ENCODE measurements around the gene USP21.

Gene USP21

DNA sequence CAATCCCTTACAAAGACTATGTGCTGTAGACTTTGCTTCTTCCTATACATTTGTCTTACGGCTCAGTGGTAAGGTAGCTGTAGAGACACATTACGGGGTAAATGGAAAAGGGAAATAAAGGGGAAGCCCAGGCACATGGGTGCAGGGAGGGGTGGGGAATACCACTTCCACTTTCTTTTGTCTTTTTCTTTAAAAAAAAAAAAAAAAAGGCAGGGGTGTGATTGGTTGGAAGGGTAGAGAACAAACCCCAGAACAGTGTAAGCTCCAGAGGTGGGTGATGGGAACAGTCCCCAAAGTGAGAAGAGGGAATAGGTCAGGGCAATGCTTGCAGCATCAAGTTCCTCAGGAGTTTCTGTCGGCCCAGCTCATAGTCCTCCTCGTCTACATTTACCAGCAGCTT, 37.5 kb upstream of the USP21 start:
- Histone ChIP-seq H3K36me3 (ENCODE audit: control insufficient read depth, low read depth, low read length) (peaks cover 48% of the 10 kb centered on the region), H3K9me3 (ENCODE audit: control insufficient read depth, low read depth, low read length) (no peaks in the 10 kb centered on the region), H3K27ac (ENCODE audit: low read length) (no peak overlapping the region), H3K9ac (ENCODE audit: low read length) (no peak overlapping the region), H3K4me1 (ENCODE audit: control insufficient read depth, low read depth, low read length) (peaks cover 11% of the 10 kb centered on the region), H3K4me3 (ENCODE audit: low read length) (no peak overlapping the region), H3K27me3 (ENCODE audit: control insufficient read depth, insufficient read depth, low read length) (no peaks in the 10 kb centered on the region)

DNA sequence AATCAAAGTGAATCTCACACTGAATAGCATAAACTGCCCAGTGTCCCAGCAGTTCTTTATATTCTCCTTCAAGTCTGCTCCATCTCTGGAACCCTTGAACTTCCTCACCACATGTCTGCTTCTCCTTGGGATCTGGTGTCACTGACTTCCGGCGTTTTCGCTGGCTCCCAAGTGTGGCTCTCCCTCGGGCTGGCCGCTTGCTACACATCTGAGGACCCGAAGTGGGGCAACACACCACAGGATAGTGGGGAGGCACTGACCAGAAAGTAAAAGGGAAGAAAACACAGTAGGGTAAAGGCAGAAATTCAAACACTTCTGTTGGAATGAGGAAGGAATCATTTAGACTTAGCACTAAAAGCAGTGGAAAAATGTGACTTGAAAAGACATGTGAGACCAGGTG, 36.3 kb upstream of the USP21 start:
- Histone ChIP-seq H3K4me1 (ENCODE audit: control insufficient read depth, low read depth, low read length) (peaks cover 11% of the 10 kb centered on the region), H3K27me3 (ENCODE audit: control insufficient read depth, insufficient read depth, low read length) (no peaks in the 10 kb centered on the region), H3K9me3 (ENCODE audit: control insufficient read depth, low read depth, low read length) (no peaks in the 10 kb centered on the region), H3K27ac (ENCODE audit: low read length) (no peak overlapping the region), H3K36me3 (ENCODE audit: control insufficient read depth, low read depth, low read length) (peaks cover 57% of the 10 kb centered on the region), H3K4me3 (ENCODE audit: low read length) (no peak overlapping the region), H3K9ac (ENCODE audit: low read length) (no peak overlapping the region)

DNA sequence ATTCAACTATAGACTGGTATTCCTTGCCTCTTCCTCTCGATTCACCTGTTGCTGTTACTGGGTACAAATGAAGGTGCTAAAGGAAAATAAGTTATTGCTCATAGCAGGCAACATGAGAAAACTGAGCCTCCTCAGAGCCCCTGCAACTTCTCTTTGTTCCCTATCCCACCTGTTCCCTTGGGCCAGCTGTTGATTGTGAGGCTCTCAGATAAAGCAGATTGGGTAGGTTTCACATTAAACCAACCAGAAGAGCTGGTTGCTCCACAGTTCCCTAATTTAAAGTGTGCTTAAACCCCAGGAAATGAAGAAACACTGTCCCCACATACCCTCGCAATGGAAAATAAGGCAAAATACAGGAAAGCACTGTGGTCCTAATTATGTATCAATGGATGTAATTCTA, 31.7 kb upstream of the USP21 start:
- Histone ChIP-seq H3K36me3 (ENCODE audit: control insufficient read depth, low read depth, low read length) (peaks cover 45% of the 10 kb centered on the region), H3K27me3 (ENCODE audit: control insufficient read depth, insufficient read depth, low read length) (no peaks in the 10 kb centered on the region), H3K4me3 (ENCODE audit: low read length) (no peak overlapping the region), H3K27ac (ENCODE audit: low read length) (no peak overlapping the region), H3K9ac (ENCODE audit: low read length) (no peak overlapping the region), H3K9me3 (ENCODE audit: control insufficient read depth, low read depth, low read length) (no peaks in the 10 kb centered on the region), H3K4me1 (ENCODE audit: control insufficient read depth, low read depth, low read length) (peaks cover 9% of the 10 kb centered on the region)

DNA sequence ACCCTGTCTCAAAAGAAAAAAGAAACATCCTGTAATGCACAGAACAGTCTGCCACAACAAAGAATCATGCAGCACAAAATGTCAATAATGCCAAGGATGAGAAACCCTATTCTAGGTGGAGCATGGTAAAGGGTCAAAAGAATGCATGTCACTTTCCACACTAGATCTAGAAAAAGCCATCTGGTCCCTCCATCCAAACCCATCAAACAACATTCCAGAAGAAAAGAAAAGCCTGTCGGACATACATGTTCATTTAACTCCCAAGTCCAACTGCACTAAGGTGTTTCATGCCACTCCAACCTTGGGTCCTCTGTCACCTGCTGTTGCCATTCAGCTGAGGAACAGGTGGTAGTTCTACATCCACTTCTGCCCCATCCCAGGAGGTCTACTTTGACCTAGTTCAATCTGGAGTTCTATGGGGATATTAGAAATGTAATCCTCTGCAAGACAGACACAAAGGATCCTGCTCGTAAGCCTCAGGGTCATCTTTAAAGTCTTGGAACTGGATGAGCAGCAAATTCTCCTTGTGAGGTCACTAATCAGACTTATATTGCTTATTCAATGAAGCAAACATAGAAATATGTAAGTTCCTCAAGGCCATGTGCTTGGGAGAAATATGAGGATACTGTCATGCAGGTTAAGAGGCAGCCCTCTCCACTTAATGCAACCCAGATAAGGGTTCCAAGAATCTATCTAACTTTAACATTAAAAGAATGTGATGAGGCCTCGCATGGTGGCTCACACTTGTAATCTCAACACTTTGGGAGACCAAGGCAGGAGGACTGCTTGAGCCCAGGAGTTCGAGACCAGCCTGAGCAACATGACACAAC, 30.5 kb upstream of the USP21 start:
- H3K9ac ChIP-seq (ENCODE audit: low read length): no peak overlapping the region
- H3K27ac ChIP-seq (ENCODE audit: low read length): no peak overlapping the region
- no peaks in the 10 kb centered on the region for H3K27me3 ChIP-seq (ENCODE audit: control insufficient read depth, insufficient read depth, low read length)
- H3K36me3 ChIP-seq (ENCODE audit: control insufficient read depth, low read depth, low read length): peaks cover 38% of the 10 kb centered on the region
- H3K4me3 ChIP-seq (ENCODE audit: low read length): no peak overlapping the region
- H3K4me1 ChIP-seq (ENCODE audit: control insufficient read depth, low read depth, low read length): peaks cover 9% of the 10 kb centered on the region
- H3K9me3 ChIP-seq (ENCODE audit: control insufficient read depth, low read depth, low read length): no peaks in the 10 kb centered on the region

DNA sequence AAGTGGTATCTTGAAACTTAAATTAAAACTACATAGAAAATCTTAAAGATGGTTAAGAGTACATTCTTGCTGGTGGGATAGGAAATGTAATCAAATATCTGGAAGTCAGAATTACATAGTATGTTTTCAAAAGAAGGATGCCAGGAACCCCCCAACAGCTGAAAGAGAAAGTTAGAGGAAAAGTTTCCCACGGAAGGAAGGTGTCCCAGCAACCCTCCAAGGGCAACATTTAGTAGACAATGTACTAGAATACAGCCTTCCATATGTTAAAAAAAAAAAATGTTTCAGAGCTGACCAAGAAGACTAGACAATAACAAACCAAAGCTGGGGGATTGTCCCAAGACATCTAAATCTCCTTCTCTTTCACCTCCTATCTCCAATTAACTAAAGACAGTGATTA, 29.0 kb upstream of the USP21 start:
- Histone ChIP-seq H3K27me3 (ENCODE audit: control insufficient read depth, insufficient read depth, low read length) (no peaks in the 10 kb centered on the region), H3K9ac (ENCODE audit: low read length) (no peak overlapping the region), H3K27ac (ENCODE audit: low read length) (no peak overlapping the region), H3K4me1 (ENCODE audit: control insufficient read depth, low read depth, low read length) (peaks cover 9% of the 10 kb centered on the region), H3K9me3 (ENCODE audit: control insufficient read depth, low read depth, low read length) (no peaks in the 10 kb centered on the region), H3K36me3 (ENCODE audit: control insufficient read depth, low read depth, low read length) (peaks cover 28% of the 10 kb centered on the region), H3K4me3 (ENCODE audit: low read length) (peak overlapping the region; percentile 84)

DNA sequence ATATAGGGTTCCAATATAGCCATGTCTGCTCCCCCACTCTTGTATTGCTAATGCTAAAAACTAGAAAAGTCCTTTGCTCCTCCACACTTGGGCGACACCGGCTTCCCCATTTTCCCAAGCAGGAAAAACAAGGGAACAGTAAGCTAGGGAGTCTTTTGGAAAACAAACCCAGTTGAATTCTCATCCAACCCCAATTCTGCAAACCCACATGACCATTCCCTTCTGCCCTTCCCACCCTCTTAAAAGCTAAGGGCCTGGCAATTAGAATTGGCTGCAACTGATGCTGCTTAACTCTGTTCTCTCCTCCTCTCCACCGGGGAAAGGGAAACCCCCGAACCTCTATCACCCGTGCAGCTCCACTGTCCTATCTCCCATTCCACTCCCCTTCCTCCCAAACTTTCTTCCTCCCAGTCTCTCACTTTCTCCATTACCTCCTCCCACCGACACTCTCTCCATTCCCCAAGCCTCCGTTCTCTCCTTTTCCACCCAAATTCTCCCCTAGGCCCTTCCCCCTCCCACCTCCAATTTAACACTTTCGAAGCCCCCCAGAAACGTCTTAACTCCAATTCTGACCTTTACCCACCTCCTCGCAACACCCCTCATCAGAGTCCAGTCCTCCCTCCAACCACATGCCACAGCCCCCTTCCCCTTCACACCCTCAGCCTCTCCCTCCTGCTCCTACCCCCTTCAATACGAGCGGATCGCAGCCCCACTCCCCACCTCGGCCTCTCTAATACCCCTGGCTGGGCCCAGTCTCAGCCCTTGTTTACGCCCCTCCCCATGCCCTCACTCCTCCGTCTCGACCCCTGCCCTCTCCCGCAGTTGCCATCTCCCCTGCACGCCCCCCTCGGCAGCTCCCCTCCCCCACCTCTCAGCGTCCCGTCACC, 27.5 kb upstream of the USP21 start:
- Histone ChIP-seq H3K9ac (ENCODE audit: low read length) (peak overlapping the region; percentile 88), H3K4me3 (ENCODE audit: low read length) (peak overlapping the region; percentile 84), H3K4me1 (ENCODE audit: control insufficient read depth, low read depth, low read length) (peaks cover 9% of the 10 kb centered on the region), H3K27ac (ENCODE audit: low read length) (peak overlapping the region; percentile 59), H3K36me3 (ENCODE audit: control insufficient read depth, low read depth, low read length) (peaks cover 26% of the 10 kb centered on the region), H3K9me3 (ENCODE audit: control insufficient read depth, low read depth, low read length) (no peaks in the 10 kb centered on the region), H3K27me3 (ENCODE audit: control insufficient read depth, insufficient read depth, low read length) (no peaks in the 10 kb centered on the region)

DNA sequence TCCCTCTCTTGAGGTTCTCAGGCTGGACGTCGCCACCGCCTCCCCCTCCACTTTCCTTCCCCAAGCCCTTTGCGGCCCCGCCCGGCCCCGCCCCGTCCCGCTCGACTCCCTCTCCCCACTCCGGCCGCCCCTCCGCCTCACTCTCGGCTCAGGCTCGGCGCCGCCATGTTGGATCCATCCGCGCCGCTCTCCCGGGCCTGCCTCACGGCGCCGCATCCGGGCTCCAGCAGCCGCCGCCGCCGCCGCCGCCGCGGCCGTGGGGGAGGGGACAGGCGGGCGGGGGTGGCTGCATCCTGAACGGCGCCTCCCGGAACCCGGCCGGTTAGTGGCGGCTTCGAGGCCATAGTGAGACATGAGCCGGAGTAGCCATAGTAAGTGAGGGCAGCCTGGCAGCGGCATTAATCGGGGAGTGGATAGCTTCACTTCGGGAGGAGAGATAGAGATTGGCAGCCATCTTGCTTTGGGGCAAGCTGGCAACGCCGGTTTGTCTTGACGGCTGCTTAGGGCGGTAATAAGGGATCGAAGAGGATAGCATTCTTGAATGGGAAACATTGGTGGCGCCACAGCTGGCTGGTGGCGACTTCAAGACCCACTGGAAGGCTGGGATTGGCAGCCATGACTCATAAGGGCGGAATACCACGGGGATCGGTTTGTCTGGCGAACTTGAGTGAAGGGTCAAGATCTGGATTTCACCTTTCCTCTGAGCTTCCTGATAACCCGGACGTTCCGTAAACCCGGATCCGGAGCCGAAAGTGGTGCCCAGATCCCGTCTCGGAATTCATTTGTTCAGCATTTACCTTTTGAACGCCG, 26.7 kb upstream of the USP21 start, which contains the start of gene DEDD:
Gene DEDD (minus strand): TSS at position 258 of the 810 bp plus-strand sequence. CDS start 8,205 bp downstream, outside the sequence.
- H3K4me3 ChIP-seq (ENCODE audit: low read length): peak within 1 kb of the TSS; percentile 84
- H3K9me3 ChIP-seq (ENCODE audit: control insufficient read depth, low read depth, low read length): no peaks in the 10 kb centered on the region
- H3K27me3 ChIP-seq (ENCODE audit: control insufficient read depth, insufficient read depth, low read length): no peaks in the 10 kb centered on the region
- peak within 1 kb of the TSS; percentile 98 for H3K27ac ChIP-seq (ENCODE audit: low read length)
- H3K36me3 ChIP-seq (ENCODE audit: control insufficient read depth, low read depth, low read length): peaks cover 20% of the 10 kb centered on the region
- H3K9ac ChIP-seq (ENCODE audit: low read length): peak within 1 kb of the TSS; percentile 88
- peaks cover 9% of the 10 kb centered on the region for H3K4me1 ChIP-seq (ENCODE audit: control insufficient read depth, low read depth, low read length)

DNA sequence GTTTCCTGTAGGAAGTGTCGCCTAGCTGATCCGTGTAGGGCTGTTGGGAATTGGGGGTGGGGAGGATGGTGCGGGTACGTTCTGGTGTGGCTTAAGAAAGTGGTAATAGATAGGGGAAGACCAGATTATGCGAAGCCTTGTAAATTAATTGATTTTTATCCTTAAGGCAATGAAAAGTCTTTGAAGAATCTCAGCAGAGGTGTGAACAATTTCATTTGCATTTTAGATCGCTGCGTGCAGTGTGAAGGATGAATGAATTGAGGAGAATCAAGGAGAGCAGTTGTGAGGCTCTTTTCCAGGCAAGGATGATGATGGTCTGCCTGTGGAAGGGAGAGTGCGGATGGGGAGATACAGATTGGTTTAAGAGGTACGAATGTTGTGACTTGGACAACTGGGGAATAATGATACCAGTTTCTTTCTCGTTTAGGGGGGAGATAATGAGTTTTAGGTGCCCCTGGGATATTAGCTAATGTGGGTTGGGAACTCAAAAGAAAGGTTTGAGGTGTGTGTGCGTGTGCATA, 26.0 kb upstream of the USP21 start:
- no peaks in the 10 kb centered on the region for H3K27me3 ChIP-seq (ENCODE audit: control insufficient read depth, insufficient read depth, low read length)
- peak overlapping the region; percentile 88 for H3K9ac ChIP-seq (ENCODE audit: low read length)
- no peaks in the 10 kb centered on the region for H3K9me3 ChIP-seq (ENCODE audit: control insufficient read depth, low read depth, low read length)
- peak overlapping the region; percentile 84 for H3K4me3 ChIP-seq (ENCODE audit: low read length)
- H3K4me1 ChIP-seq (ENCODE audit: control insufficient read depth, low read depth, low read length): peaks cover 9% of the 10 kb centered on the region
- H3K36me3 ChIP-seq (ENCODE audit: control insufficient read depth, low read depth, low read length): peaks cover 13% of the 10 kb centered on the region
- H3K27ac ChIP-seq (ENCODE audit: low read length): peak overlapping the region; percentile 98

DNA sequence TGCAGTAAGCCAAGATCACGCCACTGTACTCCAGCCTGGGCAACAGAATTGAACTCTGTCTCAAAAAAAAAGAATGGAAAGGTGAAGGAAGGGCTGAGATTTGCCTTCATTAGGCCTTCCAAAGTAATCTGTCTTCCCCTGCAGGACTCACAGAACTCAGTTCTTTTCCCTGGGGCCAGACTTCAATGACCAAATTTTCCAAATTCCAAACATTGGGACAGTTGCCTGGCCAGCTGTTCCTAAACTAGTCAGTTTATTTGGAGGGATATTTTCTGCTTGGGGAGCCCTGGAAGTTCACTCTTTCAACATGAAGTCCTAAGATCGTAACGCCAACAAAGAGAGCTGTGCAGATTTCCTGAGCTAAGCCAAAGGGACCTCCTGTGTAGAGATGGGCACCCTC, 21.4 kb upstream of the USP21 start:
- no peak overlapping the region for H3K27ac ChIP-seq (ENCODE audit: low read length)
- H3K9ac ChIP-seq (ENCODE audit: low read length): no peak overlapping the region
- no peaks in the 10 kb centered on the region for H3K4me1 ChIP-seq (ENCODE audit: control insufficient read depth, low read depth, low read length)
- H3K27me3 ChIP-seq (ENCODE audit: control insufficient read depth, insufficient read depth, low read length): no peaks in the 10 kb centered on the region
- no peaks in the 10 kb centered on the region for H3K9me3 ChIP-seq (ENCODE audit: control insufficient read depth, low read depth, low read length)
- H3K4me3 ChIP-seq (ENCODE audit: low read length): no peak overlapping the region
- H3K36me3 ChIP-seq (ENCODE audit: control insufficient read depth, low read depth, low read length): no peaks in the 10 kb centered on the region

DNA sequence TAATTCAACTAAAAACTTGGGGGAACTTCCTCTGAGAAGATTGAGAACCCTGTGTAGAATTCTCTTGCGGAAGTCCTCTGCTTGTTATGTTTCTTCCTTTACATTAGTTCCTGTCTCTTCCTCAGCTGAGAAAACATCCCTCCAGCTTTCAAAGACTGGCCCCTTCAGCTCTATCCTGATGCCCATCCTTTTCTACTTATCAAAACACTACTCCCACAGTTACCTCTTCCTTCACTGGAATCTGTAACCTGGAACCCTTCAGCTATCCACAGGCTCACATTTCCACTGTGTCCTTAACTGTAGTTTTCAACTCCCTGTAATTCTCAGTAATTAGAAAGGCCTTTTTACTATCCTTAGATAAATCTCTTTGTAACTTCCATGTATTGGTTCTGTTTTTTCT, 20.9 kb upstream of the USP21 start:
- H3K4me3 ChIP-seq (ENCODE audit: low read length): no peak overlapping the region
- H3K27ac ChIP-seq (ENCODE audit: low read length): no peak overlapping the region
- no peaks in the 10 kb centered on the region for H3K9me3 ChIP-seq (ENCODE audit: control insufficient read depth, low read depth, low read length)
- H3K4me1 ChIP-seq (ENCODE audit: control insufficient read depth, low read depth, low read length): no peaks in the 10 kb centered on the region
- no peaks in the 10 kb centered on the region for H3K27me3 ChIP-seq (ENCODE audit: control insufficient read depth, insufficient read depth, low read length)
- H3K9ac ChIP-seq (ENCODE audit: low read length): no peak overlapping the region
- no peaks in the 10 kb centered on the region for H3K36me3 ChIP-seq (ENCODE audit: control insufficient read depth, low read depth, low read length)

DNA sequence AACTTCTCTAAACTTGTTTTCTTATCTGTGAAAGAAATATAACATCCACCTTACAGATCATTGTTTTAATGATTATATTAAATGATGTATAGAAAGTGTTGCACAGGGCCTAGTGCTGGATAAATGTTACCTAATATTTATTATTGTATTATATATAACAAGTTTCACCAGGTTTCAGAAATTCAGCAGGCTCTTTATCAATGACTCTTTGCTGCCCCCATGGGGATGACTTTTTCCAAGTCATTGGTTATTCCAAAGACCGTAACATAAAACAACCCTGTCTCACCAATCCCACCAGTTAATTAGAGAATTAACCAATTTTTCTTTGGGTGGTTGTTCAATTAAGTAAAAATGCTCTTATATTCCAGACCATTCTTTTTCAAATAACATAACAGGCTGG, 19.5 kb upstream of the USP21 start:
- Histone ChIP-seq H3K36me3 (ENCODE audit: control insufficient read depth, low read depth, low read length) (no peaks in the 10 kb centered on the region), H3K4me3 (ENCODE audit: low read length) (no peak overlapping the region), H3K9me3 (ENCODE audit: control insufficient read depth, low read depth, low read length) (no peaks in the 10 kb centered on the region), H3K9ac (ENCODE audit: low read length) (no peak overlapping the region), H3K4me1 (ENCODE audit: control insufficient read depth, low read depth, low read length) (no peaks in the 10 kb centered on the region), H3K27ac (ENCODE audit: low read length) (no peak overlapping the region), H3K27me3 (ENCODE audit: control insufficient read depth, insufficient read depth, low read length) (no peaks in the 10 kb centered on the region)
